H1 (cell line): ENCODE data around the gene WDR11. TPM values are rescaled to one million over a fixed set of nuclear protein-coding genes. Genes with fewer than 3 reads are reported as not detected.

ENCODE experiments used
- CTCF ChIA-PET: fragments of 300-600 bp; sonication (Branson Sonifier 250); formaldehyde crosslinking; loops from one replicate; lab custom pipeline; 2021; ENCODE audit not compliant: partially characterized antibody; lab: Charles Lee
- POLR2A ChIA-PET: fragments of 300-600 bp; sonication (Branson Sonifier 250); formaldehyde crosslinking; loops from one replicate; lab custom pipeline; 2021; ENCODE audit warnings: inconsistent platforms; ENCODE audit not compliant: partially characterized antibody; lab: Charles Lee
- DNase-seq, 2 experiments: peaks; one replicate each; pipeline versions ENCODE4 v3.0.0 to v3.0.0-alpha.2; 2010 to 2022; ENCODE audit warnings: low spot score in 2 of 2, low read depth in 1 of 2, mixed read lengths in 1 of 2
- FAIRE-seq: peaks from 2 replicates; lab custom pipeline; 2011; peaks lifted over from hg19 to GRCh38; lab: Jason Lieb, UNC
- H2AFZ ChIP-seq: 2 replicates; pipeline ENCODE4 v1.8.1; 2012; ENCODE audit warnings: low read length, inconsistent platforms
- H2AK5ac ChIP-seq: 2 replicates; pipeline ENCODE4 v1.6.1; 2013; ENCODE audit warnings: low read depth, low read length
- H2BK120ac ChIP-seq: replicated peaks from 2 replicates; pipeline ENCODE3; 2013; ENCODE audit warnings: low read depth, low read length, inconsistent platforms
- H2BK12ac ChIP-seq: 2 replicates; pipeline ENCODE4 v1.6.1; 2013; ENCODE audit warnings: low read depth, low read length
- H2BK15ac ChIP-seq: 2 replicates; pipeline ENCODE4 v1.6.1; 2013; ENCODE audit warnings: low read length
- H2BK20ac ChIP-seq: 2 replicates; pipeline ENCODE4 v1.6.1; 2013; ENCODE audit warnings: low read length
- H2BK5ac ChIP-seq: 2 replicates; pipeline ENCODE4 v1.6.1; 2013; ENCODE audit warnings: low read depth, low read length
- H3K14ac ChIP-seq: 2 replicates; pipeline ENCODE4 v1.6.1; 2013; ENCODE audit warnings: inconsistent platforms; ENCODE audit not compliant: insufficient read length
- H3K18ac ChIP-seq: 2 replicates; pipeline ENCODE4 v1.6.1; 2013; ENCODE audit warnings: low read length; ENCODE audit errors: extremely low read depth
- H3K23ac ChIP-seq: 2 replicates; pipeline ENCODE4 v1.6.1; 2013; ENCODE audit warnings: inconsistent platforms; ENCODE audit not compliant: insufficient read length
- H3K23me2 ChIP-seq: 2 replicates; pipeline ENCODE4 v1.6.1; 2013; ENCODE audit warnings: low read depth, low read length
- H3K27ac ChIP-seq: 2 replicates; pipeline ENCODE4 v1.6.1; 2011; ENCODE audit warnings: low read depth, low read length, inconsistent platforms
- H3K27me3 ChIP-seq, 4 experiments: replicated peaks in 1 of 4; 1 replicate in 1 of 4; 2 replicates in 3 of 4; pipeline versions ENCODE4 v1.6.1 to v1.8.1; 2011 to 2013; ENCODE audit warnings: low read length in 3 of 4, mild to moderate bottlenecking in 3 of 4, inconsistent platforms in 2 of 4, mixed read lengths in 2 of 4, moderate library complexity in 1 of 4; ENCODE audit not compliant: control insufficient read depth in 3 of 4, insufficient read depth in 3 of 4; ENCODE audit errors: extremely low read depth in 1 of 4
- H3K36me3 ChIP-seq, 4 experiments: 2 replicates each; pipeline versions ENCODE4 v1.6.1 to v1.8.1; 2011 to 2013; ENCODE audit warnings: mild to moderate bottlenecking in 4 of 4, low read length in 3 of 4, moderate library complexity in 2 of 4, control low read depth in 1 of 4, inconsistent platforms in 1 of 4; ENCODE audit not compliant: insufficient read depth in 4 of 4, control insufficient read depth in 2 of 4
- H3K4ac ChIP-seq: replicated peaks from 2 replicates; pipeline ENCODE3; 2013; ENCODE audit warnings: low read length, low read depth, mixed read lengths, inconsistent platforms; ENCODE audit not compliant: insufficient read length
- H3K4me1 ChIP-seq, 4 experiments: replicated peaks in 1 of 4; 1 replicate in 1 of 4; 2 replicates in 3 of 4; pipeline versions ENCODE4 v1.6.1 to v1.8.1; 2011 to 2013; ENCODE audit warnings: low read length in 3 of 4, inconsistent platforms in 2 of 4, mixed read lengths in 1 of 4; ENCODE audit not compliant: insufficient read depth in 4 of 4, control insufficient read depth in 3 of 4
- H3K4me2 ChIP-seq, 2 experiments: 2 replicates each; pipeline versions ENCODE4 v1.6.1 to v1.8.1; 2011 to 2013; ENCODE audit warnings: low read depth in 2 of 2, low read length in 2 of 2, control low read depth in 1 of 2, inconsistent platforms in 1 of 2, mild to moderate bottlenecking in 1 of 2; ENCODE audit not compliant: insufficient read depth in 1 of 2
- H3K4me3 ChIP-seq, 4 experiments: fragments of 200-600, 300-600 bp in 1 of 4; sonication (generic), shearing (Covaris generic), sonication (Bioruptor Twin) in 1 of 4; 2 replicates each; pipeline versions ENCODE4 v1.5.1 to v1.8.1; 2011 to 2016; ENCODE audit warnings: low read length in 4 of 4, low read depth in 3 of 4, control low read depth in 2 of 4, inconsistent platforms in 2 of 4, mild to moderate bottlenecking in 2 of 4, mixed read lengths in 1 of 4, moderate library complexity in 1 of 4; ENCODE audit not compliant: insufficient read depth in 2 of 4; ENCODE audit errors: extremely low read depth in 1 of 4
- H3K56ac ChIP-seq: replicated peaks from 2 replicates; pipeline ENCODE3; 2013; ENCODE audit warnings: low read depth, mild to moderate bottlenecking, mixed read lengths, low read length, inconsistent platforms; ENCODE audit not compliant: insufficient read length
- H3K79me1 ChIP-seq: 2 replicates; pipeline ENCODE4 v1.6.1; 2013; ENCODE audit warnings: low read depth, low read length, control low read depth
- H3K79me2 ChIP-seq, 2 experiments: 2 replicates each; pipeline versions ENCODE4 v1.6.1 to v1.8.1; 2012 to 2013; ENCODE audit warnings: low read length in 2 of 2, mild to moderate bottlenecking in 2 of 2, inconsistent platforms in 1 of 2; ENCODE audit not compliant: insufficient read depth in 2 of 2, control insufficient read depth in 1 of 2
- H3K9ac ChIP-seq, 4 experiments: replicated peaks in 1 of 4; 1 replicate in 1 of 4; 2 replicates in 3 of 4; pipeline versions ENCODE4 v1.6.1 to v1.8.1; 2011 to 2013; ENCODE audit warnings: low read depth in 3 of 4, low read length in 3 of 4, control low read depth in 2 of 4, mild to moderate bottlenecking in 2 of 4, moderate library complexity in 2 of 4, inconsistent platforms in 1 of 4; ENCODE audit errors: extremely low read depth in 1 of 4
- H3K9me3 ChIP-seq, 2 experiments: 2 replicates each; pipeline versions ENCODE4 v1.6.1 to v1.8.1; 2012 to 2013; ENCODE audit warnings: mild to moderate bottlenecking in 2 of 2, moderate library complexity in 2 of 2, control low read depth in 1 of 2, inconsistent platforms in 1 of 2, low read depth in 1 of 2, low read length in 1 of 2, mixed read lengths in 1 of 2; ENCODE audit not compliant: insufficient read depth in 2 of 2
- H4K20me1 ChIP-seq, 2 experiments: replicated peaks in 1 of 2; 2 replicates each; pipeline versions ENCODE3 to v1.8.1; 2011 to 2013; ENCODE audit warnings: inconsistent platforms in 2 of 2, low read length in 2 of 2, mild to moderate bottlenecking in 1 of 2; ENCODE audit not compliant: insufficient read depth in 2 of 2, control insufficient read depth in 1 of 2
- H4K5ac ChIP-seq: 2 replicates; pipeline ENCODE4 v1.6.1; 2013; ENCODE audit warnings: low read length, low read depth, mixed read lengths, inconsistent platforms; ENCODE audit not compliant: insufficient read length
- H4K8ac ChIP-seq: 2 replicates; pipeline ENCODE4 v1.8.0; 2013; ENCODE audit warnings: mild to moderate bottlenecking, moderate library complexity, low read length, inconsistent platforms; ENCODE audit not compliant: insufficient read depth; ENCODE audit errors: extremely low read depth
- H4K91ac ChIP-seq: replicated peaks from 2 replicates; pipeline ENCODE3; 2013; ENCODE audit warnings: low read length, mixed read lengths, inconsistent platforms; ENCODE audit not compliant: insufficient read length
- BRCA1 ChIP-seq: IDR thresholded peaks from 2 replicates; pipeline ENCODE4 v1.6.1; 2012; ENCODE audit warnings: low read depth, low read length, improper control_type of control experiment
- CHD1 ChIP-seq: IDR thresholded peaks from 2 replicates; pipeline ENCODE4 v1.6.1; 2012; ENCODE audit warnings: low read depth, low read length, improper control_type of control experiment
- CREB1 ChIP-seq: IDR thresholded peaks from 2 replicates; pipeline ENCODE4 v1.6.1; 2012; ENCODE audit warnings: inconsistent platforms
- CTBP2 ChIP-seq: IDR thresholded peaks from 2 replicates; pipeline ENCODE4 v1.7.0; 2011; ENCODE audit warnings: borderline replicate concordance, mild to moderate bottlenecking, moderate library complexity, mixed read lengths, low read length; ENCODE audit not compliant: insufficient read depth, insufficient read length
- EP300 ChIP-seq, 2 experiments: IDR thresholded peaks; 1 replicate in 1 of 2; 2 replicates in 1 of 2; pipeline ENCODE4 v1.6.1; 2011 to 2012; ENCODE audit warnings: low read depth in 2 of 2, low read length in 2 of 2, mild to moderate bottlenecking in 2 of 2, borderline replicate concordance in 1 of 2, inconsistent platforms in 1 of 2, moderate library complexity in 1 of 2
- GABPA ChIP-seq: IDR thresholded peaks from 2 replicates; pipeline ENCODE4 v1.6.1; 2011; ENCODE audit warnings: mild to moderate bottlenecking, low read length, moderate library complexity, borderline replicate concordance; ENCODE audit not compliant: insufficient read depth
- GTF2F1 ChIP-seq: IDR thresholded peaks from 2 replicates; pipeline ENCODE4 v1.6.1; 2012; ENCODE audit warnings: low read depth, low read length, improper control_type of control experiment, borderline replicate concordance
- KDM4A ChIP-seq: IDR thresholded peaks from one replicate; pipeline ENCODE4 v1.7.1; 2012; ENCODE audit warnings: low read depth, mild to moderate bottlenecking, moderate library complexity, low read length, inconsistent platforms; ENCODE audit not compliant: severe bottlenecking
- KDM5A ChIP-seq: fragments of 200-600 bp; IDR thresholded peaks from 2 replicates; pipeline ENCODE4 v1.7.1; 2012; ENCODE audit warnings: mild to moderate bottlenecking, low read length, inconsistent platforms, mixed read lengths
- POLR2A ChIP-seq, 2 experiments: IDR thresholded peaks; 1 replicate in 1 of 2; 2 replicates in 1 of 2; pipeline ENCODE4 v1.6.1; 2011; ENCODE audit warnings: low read depth in 2 of 2, low read length in 2 of 2, mild to moderate bottlenecking in 2 of 2; ENCODE audit errors: control extremely low read depth in 1 of 2
- SAP30 ChIP-seq: fragments of 300-600 bp; sonication (generic); IDR thresholded peaks from 2 replicates; pipeline ENCODE4 v1.7.1; 2012; ENCODE audit warnings: low read length, moderate library complexity, mild to moderate bottlenecking, inconsistent platforms; ENCODE audit not compliant: insufficient read depth, insufficient replicate concordance
- SIRT6 ChIP-seq: IDR thresholded peaks from one replicate; pipeline ENCODE4 v1.7.1; 2012; ENCODE audit warnings: low read length, inconsistent platforms
- SP2 ChIP-seq: IDR thresholded peaks from 2 replicates; pipeline ENCODE4 v1.6.1; 2012; ENCODE audit warnings: mild to moderate bottlenecking, low read length, inconsistent platforms
- SRF ChIP-seq: IDR thresholded peaks from 2 replicates; pipeline ENCODE4 v1.6.1; 2011; ENCODE audit warnings: mild to moderate bottlenecking, low read depth, low read length, moderate library complexity
- YY1 ChIP-seq: IDR thresholded peaks from 2 replicates; pipeline ENCODE4 v1.6.1; 2011; ENCODE audit warnings: low read depth, mild to moderate bottlenecking, low read length
- WGBS, 2 experiments: shearing (Covaris generic) in 1 of 2; methylation state at CpG; one replicate each; pipeline versions ENCODE4 v1.1.6 to v1.1.7; 2013 to 2015; ENCODE audit warnings: low lambda C conversion rate in 2 of 2, mixed read lengths in 2 of 2, inconsistent platforms in 1 of 2, low coverage in 1 of 2, missing lambda C conversion rate in 1 of 2; ENCODE audit not compliant: insufficient replicate concordance in 2 of 2, insufficient coverage in 1 of 2, insufficient read length in 1 of 2; ENCODE audit errors: extremely low coverage in 1 of 2, missing lambda C conversion rate in 1 of 2; 5-methylcytosine and 5-hydroxymethylcytosine counted together
- polyA plus RNA-seq, 7 experiments: library from polyadenylated mRNA; depleted of rRNA in 3 of 7; stranded (reverse) in 5 of 7; unstranded in 2 of 7; fragments of >200 nt in 5 of 7; fragments of 200-250 nt in 2 of 7; gene quantifications; 1 replicate in 5 of 7; 2 replicates in 1 of 7; 4 replicates in 1 of 7; pipeline versions ENCODE4 v1.2.1 to v1.2.3, GENCODE V29; 2011 to 2013; ENCODE audit warnings: missing spikeins in 2 of 7, mixed read lengths in 2 of 7
- total RNA-seq: library from RNA; stranded (reverse); fragmentation: NEBNext Ultra II Directional; extraction: Animal tissue kit (Norgen Biotek cat#: 25700); gene quantifications from 2 replicates; pipeline ENCODE4 v1.2.1, GENCODE V29; 2021

WDR11 gene
- total and polyA plus RNA-seq, 2 of the 8 experiments (the other 6 are each of a cell fraction or from before 2014, with no cell fraction given), result 39.7 to 41.9 TPM

GRCh38 chr10:120813085-120813484 is 38.1 kb upstream of the WDR11 start:
- no peak overlapping the region for H3K18ac ChIP-seq
- H2AFZ ChIP-seq, result no peak overlapping the region
- H2BK5ac ChIP-seq, result no peak overlapping the region
- DNase-seq (no peak), FAIRE-seq (no peak)
- H2BK20ac ChIP-seq, result no peak overlapping the region
- POLR2A ChIA-PET, result no interaction called here
- H3K79me1 ChIP-seq, result no peaks in the 10 kb centered on the region
- H3K14ac ChIP-seq, result no peak overlapping the region
- H3K23ac ChIP-seq, result no peak overlapping the region
- WGBS, 2 experiments, result 88% methylated on average over 6 of the region's 6 CpGs; no CpG with 5 or more reads in 1 of the 2 experiments
- no peak overlapping the region for H2BK120ac ChIP-seq
- no peak overlapping the region for H3K4me2 ChIP-seq
- no peak overlapping the region for H4K5ac ChIP-seq
- no peak overlapping the region for H4K91ac ChIP-seq
- H3K9ac ChIP-seq, result no peak overlapping the region
- CTCF ChIA-PET, result interaction anchor here (1.0 kb wide), 1 partner anchor 11 kb away, joined by 4 read pairs; no protein-coding TSS in a partner anchor
- no peak for TF ChIP-seq SAP30
- TF ChIP-seq GTF2F1, result no peak
- TF ChIP-seq KDM5A, result no peak
- no peak for TF ChIP-seq SP2
- no peak for TF ChIP-seq CHD1
- no peak for TF ChIP-seq BRCA1
- no peak for TF ChIP-seq POLR2A (IDR thresholded peaks at IDR 0.05; ENCODE audit: control extremely low read depth in 1 of 2, low read depth in 2 of 2, low read length in 2 of 2)
- TF ChIP-seq SRF, result no peak
- TF ChIP-seq GABPA, result no peak
- TF ChIP-seq SIRT6, result no peak
- no peak for TF ChIP-seq EP300 (IDR thresholded peaks at IDR 0.05; ENCODE audit: borderline replicate concordance in 1 of 2, low read depth in 2 of 2, low read length in 2 of 2)
- TF ChIP-seq YY1, result no peak
- no peak for TF ChIP-seq KDM4A
- no peak for TF ChIP-seq CREB1
- no peak for TF ChIP-seq CTBP2
- H4K8ac ChIP-seq, result no peak overlapping the region
- H2BK15ac ChIP-seq, result no peak overlapping the region
- H3K36me3 ChIP-seq, result no peaks in the 10 kb centered on the region
- H3K23me2 ChIP-seq, result no peaks in the 10 kb centered on the region
- no peak overlapping the region for H3K56ac ChIP-seq
- no peak overlapping the region for H2BK12ac ChIP-seq
- H3K27me3 ChIP-seq, result no peaks in the 10 kb centered on the region
- H3K27ac ChIP-seq, result no peak overlapping the region
- H3K4ac ChIP-seq, result no peak overlapping the region
- H3K79me2 ChIP-seq, result no peaks in the 10 kb centered on the region
- no peak overlapping the region for H3K4me3 ChIP-seq
- H4K20me1 ChIP-seq, result no peaks in the 10 kb centered on the region
- H3K9me3 ChIP-seq, result no peaks in the 10 kb centered on the region
- H3K4me1 ChIP-seq, result peaks cover 0 to 5% (median 0%) of the 10 kb centered on the region in 4 experiments; a peak in 1 of 7 replicates
- H2AK5ac ChIP-seq, result no peak overlapping the region
